GM12891 (cell line): ENCODE results near the gene GP1BB.

Experiments
- POLR2A ChIP-seq: IDR thresholded peaks from 2 replicates; pipeline ENCODE4 v1.6.1; 2011; ENCODE audit warnings: low read depth, low read length, control low read depth
- POLR2AphosphoS5 ChIP-seq: IDR thresholded peaks from 2 replicates; pipeline ENCODE4 v1.6.1; 2011; ENCODE audit warnings: low read depth, low read length, control low read depth
- TAF1 ChIP-seq: IDR thresholded peaks from 2 replicates; pipeline ENCODE4 v1.6.1; 2011; ENCODE audit warnings: low read depth, low read length, control low read depth

GRCh38 chr22:19673660-19674059 is 49.7 kb upstream of the GP1BB start:
- TF ChIP-seq POLR2A (no peak), TAF1 (no peak), POLR2AphosphoS5 (no peak)
